Bone marrow (tissue), 2 donors: Measurements from ENCODE around the gene ROMO1.

Experiments used
- DNase-seq, 2 donors: peaks; one replicate each; lab custom pipeline; 2025; lab: John Stamatoyannopoulos, UW

ROMO1 gene

DNA sequence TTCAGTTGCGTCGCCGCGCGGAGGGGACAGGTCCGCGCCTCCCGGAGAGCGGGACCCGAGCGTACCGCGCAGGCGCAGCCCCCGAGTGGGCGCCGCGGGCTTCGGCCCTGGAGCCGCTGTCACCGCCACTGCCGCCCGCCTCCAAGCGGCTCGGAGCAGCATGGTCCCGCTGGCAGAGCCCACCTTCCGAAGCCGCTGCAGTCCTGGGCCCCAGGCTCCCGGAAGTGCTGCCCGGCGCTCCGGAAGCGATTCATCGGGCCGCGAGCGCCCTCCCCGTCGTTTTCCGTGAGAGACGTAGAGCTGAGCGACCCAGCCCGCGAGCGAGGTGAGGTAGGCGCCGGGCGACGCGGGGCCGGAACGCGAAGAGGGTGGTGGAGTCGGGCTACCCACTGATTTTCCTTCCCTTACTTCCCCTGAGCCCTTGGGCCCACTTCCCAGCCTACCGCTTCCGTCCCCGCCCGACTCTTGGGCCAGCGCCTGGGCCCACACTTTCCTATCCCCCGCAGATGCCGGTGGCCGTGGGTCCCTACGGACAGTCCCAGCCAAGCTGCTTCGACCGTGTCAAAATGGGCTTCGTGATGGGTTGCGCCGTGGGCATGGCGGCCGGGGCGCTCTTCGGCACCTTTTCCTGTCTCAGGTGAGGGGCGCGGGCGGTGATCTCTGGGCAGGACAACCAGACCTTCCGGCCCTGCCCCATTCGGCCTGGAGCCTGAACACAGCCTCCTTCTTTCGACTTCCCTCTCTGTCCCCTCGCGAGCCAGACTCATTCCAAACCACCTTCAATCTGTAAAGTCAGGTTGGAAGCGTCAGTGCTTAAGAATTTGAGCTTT lies at the start of gene ROMO1, which contains the start of gene NFS1:
Gene ROMO1, plus strand, starts transcription at position 279 of the 830 bp plus-strand sequence. Its CDS starts 228 bp downstream, at position 507.
Gene NFS1, minus strand, starts transcription at position 226 of the 830 bp plus-strand sequence. Its CDS starts 64 bp downstream, at position 162.
- peak; percentile 70 to 74 for DNase-seq

GRCh38 chr20:35650632-35651031 lies 48.6 kb upstream of the ROMO1 start:
- DNase-seq, result no peak

DNA sequence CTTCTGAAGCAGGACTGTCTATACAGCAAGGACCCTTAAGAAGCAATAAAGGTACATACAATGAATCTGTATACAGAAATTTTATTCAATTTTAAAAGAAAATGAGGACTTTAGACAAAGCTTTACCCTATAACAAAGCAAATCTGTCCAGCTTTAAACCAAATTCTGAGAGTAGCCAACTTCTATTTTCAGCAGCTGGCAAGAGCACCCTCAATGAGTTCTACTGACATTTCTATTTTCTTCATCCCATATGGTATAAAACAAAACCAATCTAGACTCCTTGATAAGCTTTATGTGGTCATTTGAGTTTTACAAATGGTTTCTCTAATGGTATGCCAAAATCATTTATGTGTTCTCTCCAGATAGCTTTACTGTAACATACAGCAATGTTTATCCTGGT lies 47.2 kb upstream of the ROMO1 start:
- DNase-seq, result no peak

DNA sequence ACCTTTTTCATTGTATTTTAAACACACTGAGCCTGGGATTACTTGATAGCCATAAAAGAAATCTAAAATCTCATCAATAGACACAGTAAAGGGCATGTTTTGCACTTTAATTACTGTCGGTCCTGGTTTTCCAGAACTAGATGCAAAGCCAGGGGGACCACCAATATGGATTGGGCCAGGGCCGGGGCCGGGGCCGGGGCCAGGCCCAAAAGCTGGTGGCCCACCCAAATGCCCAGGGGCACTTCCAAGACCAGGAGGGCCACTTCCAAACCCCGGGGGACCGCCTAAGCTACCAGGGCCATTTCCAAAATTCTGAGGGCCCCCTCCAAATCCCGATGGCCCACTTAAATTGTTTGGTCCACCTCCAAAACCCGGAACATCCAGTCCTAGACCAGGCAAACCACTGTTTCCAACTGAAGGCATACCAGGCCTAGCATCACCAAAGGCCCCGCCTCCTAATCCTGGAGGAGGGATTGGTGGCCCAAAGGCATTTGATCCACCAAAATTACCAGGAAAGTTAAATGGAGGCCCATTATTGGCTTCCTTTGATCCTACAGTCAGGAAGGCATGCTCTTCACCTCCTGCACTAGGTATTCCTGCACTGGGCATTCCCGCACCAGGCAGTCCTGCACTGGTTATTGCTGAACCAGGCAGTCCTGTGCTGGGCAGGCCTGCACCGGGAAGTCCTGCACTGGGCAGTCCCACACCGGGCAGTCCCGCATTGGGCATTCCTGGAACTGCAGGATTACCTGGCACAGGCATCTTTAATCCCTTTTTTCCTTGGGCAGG lies 46.4 kb upstream of the ROMO1 start:
- no peak for DNase-seq

DNA sequence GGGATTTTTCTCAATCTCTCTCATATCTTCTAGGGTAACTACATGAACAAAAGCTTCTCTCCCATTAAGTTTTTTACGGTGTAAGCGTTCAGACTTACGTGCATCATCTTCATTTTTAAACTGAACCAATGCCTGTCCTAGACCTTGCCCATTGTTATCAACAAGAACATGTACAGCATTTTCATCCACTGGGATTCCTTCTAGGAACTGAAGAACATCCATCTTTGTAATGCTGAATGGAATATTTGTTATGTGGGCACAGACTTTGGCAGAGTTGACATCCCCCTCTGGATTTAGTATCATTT lies 45.8 kb upstream of the ROMO1 start:
- DNase-seq, result no peak

DNA sequence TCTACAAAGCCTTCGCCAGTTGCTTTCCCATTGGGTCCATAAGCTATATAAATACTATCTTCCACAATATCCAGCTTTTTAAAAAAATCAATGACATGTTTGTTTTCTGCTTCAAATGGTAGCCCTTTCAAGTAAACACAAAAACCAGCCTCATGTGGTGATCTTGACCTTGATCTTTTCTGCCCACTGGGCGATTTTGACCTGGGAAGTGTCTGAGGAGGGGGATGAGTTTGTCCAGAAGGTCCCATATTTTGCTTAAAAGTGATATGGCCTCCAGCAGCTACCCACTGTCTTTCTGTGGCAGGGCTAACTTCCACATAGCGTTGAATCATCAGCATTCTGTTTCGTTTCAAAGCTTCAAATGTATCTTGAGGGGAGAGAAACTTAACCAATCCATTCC lies 45.3 kb upstream of the ROMO1 start:
- DNase-seq, result no peak

- DNase-seq, result no peak
Measured at GRCh38 chr20:35654415-35654814, 44.8 kb upstream of the ROMO1 start.

DNA sequence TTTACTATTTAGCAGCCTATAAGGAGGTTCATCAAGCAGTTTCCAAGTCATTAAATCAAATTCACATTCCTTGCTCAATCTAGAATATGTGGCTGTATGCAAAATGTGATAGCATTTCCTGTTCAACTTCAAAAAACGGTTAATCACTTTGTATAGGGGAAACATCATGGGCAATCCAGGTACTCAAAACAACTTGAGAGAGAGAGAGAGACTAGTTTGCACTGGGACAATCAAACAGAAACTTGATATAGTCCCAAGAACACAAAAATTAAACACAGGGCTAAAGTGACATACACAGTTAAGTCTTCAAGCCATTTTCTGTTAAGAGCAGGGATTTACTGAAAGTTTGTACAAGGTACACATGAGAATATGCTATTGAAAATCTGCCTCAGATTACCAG lies 41.9 kb upstream of the ROMO1 start:
- no peak for DNase-seq

DNA sequence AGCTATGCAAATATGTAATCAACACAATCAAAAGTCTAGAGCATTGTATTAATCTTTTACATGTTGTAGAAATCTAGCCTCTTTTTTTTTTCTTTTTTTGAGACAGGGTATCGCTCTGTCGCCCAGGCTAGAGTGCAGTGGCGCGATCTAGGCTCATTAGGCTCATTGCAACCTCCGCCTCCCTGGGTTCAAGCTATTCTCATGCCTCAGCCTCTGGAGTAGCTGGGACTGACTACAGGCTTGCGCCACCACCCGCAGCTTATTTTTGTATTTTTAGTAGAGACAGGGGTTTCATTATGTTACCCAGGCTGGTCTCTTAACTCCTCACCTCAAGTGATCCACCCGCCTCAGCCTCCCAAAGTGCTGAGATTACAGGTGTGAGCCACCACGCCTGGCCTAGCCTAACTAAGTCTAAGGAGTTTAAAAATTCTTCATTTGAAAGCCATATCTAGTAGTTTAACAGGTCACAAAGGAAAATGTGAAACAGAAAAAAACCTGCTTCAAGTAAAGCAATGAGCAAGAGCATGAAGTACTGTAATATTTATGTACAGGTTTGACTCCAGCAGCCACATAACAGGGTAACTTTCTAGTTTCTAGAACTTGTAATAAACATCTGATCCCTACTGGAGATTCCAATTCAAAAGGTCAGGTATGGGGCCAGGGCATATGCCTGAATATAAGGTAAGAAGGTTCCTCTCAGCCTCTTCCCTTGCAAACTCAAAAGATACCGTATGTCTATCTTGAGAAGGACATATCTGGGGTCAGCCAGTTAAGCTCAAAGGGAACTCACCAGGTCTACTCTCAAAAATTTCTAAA lies 38.9 kb upstream of the ROMO1 start:
- DNase-seq, result no peak

DNA sequence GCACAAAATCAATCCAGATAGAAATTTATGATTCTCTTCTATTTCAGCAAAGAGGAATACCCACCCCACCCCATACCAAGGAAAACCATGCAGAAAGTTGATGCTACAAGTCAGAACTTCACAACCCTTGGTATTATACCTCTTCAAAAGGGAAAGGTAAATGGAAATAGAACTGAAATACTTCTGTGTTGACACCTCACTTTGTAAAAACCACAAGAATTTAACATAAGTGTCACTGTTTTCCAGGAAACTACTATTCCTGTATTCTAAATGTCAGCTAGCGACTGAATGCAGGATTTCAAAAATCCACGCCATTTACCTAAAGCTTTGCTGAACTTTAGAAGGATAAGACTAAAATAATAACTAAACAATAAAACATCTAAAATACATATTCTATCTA lies 38.2 kb upstream of the ROMO1 start:
- DNase-seq, result no peak

DNA sequence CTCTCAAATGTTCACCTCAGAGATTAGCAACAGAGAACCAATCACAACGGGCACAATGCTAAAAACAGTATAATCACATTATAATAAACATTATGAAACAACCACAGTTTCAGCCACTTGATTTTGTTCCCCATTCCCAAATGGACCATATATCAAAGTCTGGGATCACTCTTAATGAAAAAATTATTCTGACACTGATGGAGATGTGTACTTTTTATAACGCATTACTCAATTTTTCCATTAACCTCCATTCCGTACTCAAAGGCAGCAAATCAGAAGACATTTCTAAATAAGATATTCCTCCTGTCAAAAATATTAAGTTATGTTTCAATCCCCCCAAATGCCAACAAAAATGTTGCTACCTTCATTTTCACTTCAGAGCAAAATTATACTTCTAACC lies 37.3 kb upstream of the ROMO1 start:
- DNase-seq, result no peak

- no peak for DNase-seq
Measured at GRCh38 chr20:35662551-35662950, 36.7 kb upstream of the ROMO1 start.

DNA sequence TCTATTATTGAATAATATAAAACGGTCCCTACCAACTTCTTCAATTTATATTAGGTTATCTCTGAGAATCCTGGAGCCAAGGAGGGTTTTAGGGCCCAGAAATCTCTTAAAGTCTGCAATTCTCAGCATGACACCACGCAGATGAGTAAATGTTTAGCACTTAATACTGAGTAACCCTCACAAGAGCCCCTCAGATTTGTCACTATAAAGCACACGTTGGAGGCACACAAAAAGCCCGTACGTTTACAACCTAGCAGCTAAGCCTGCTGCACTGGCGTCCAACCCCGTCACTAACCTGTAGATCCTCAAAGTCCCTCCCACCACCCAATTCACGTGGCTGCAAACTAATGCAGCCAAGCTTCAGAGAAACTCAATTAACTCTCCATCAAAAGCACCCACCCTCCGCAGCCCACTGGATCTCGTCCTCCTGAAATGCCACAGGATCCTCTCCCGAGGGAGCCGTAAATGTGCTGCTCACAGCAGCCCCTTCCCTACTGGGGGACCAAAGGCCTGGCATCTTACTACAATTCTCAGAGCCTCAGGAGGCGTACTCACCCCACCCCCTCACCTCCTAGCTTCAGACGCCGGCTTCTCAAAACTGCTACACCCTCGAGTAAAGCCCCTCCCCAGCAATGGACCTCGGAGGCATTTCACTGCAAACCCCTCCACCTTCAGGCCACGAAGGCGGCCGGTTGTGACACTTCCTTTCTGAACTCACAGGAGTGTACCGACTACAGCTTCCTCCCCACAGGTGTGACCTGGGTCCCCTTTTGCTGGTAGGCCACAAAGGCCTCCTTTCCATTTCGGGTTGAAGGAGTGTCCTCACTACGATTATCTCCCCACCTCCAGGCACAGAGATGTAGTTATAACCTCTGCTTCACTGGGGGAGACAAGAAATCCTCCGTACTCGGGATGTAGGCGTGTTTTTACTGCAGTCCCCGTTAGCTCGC lies 35.4 kb upstream of the ROMO1 start:
- DNase-seq, result peak in 1 of 2 donors; percentile 24

DNA sequence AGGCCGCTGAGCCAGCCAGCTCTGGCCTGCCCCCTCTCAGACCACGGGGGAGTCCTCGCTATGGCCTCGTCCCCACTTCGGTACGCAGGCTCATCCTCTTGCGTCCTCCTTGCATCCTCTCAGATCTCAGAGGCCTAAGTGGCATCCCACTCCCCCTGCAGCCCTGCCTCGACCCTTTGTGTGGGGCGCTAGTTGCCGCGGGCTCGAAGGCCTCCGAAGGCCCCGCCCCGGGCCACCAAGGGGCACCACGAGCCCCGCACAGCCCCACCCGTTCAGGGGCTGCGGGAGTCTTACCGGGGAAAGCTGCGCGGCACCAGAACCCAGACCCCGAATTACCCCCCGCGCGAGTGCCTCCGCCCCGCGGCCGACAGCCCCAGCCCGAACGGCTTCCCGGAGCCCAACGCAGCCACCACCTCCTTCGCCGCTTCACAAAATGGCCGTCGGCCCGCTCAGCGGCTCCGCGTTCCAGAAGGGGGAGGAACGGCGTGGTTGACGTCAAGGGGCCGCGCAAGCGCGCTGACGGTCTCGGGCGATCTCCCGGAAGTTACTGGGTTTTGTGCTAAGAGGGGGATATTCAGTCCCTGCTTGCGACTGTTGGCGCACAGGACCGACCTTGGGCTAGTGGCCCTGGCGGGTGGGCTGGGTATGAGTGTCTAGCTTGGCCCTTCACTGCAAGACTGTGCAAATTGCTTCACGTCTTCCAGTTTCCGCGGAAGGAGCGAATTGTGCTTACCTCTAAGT lies 34.6 kb upstream of the ROMO1 start, which contains the start of the genes CPNE1 and RBM12:
Gene CPNE1, minus strand, starts transcription at position 435 of the 741 bp plus-strand sequence. CDS start 31,977 bp downstream, outside the sequence.
Gene RBM12, minus strand, starts transcription at position 435 of the 741 bp plus-strand sequence. CDS start 9,578 bp downstream, outside the sequence.
- DNase-seq, result peak; percentile 85 to 93

- no peak for DNase-seq
Measured at GRCh38 chr20:35665949-35666288, 33.3 kb upstream of the ROMO1 start.

DNA sequence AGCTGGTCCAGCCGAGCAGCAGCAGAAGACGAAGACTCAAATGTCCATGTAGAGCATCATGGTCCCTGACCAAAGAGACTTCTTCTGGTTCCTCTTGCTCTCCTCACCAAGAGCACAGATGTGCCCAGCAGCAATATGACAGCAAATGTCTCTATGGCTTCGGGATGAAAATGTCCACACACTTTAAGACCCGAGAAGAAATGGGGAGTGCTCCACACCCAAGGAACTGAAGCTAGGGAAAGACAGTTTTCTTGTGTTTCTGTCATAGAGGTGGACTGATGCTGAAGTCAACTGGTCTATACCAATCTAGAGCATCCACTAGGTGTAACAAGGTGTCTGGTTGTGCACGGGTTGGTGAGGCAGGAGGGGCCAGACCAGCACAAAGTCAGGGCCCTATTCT lies 30.0 kb upstream of the ROMO1 start:
- no peak for DNase-seq

- DNase-seq, result no peak
Measured at GRCh38 chr20:35669681-35670080, 29.5 kb upstream of the ROMO1 start.

GRCh38 chr20:35673884-35674283 lies 25.3 kb upstream of the ROMO1 start:
- no peak for DNase-seq

DNA sequence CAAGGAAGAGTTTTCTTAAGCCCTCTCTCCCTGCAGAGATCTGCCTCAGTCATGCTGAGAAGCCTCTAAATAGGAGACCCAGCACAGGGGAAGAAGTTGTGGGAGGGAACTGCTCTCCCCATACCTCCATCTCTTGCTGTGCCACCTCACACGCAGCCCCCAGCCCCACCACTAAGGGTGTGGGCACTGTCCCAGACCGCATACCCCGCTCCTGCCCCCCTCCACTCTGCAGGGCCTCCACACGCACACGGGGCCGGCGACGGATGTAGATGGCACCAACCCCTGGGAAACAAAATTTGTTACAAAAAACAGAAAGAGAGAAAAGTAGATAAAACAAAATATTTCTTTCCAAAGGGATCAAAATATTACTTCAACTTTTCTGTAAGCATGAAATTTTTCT lies 24.3 kb upstream of the ROMO1 start:
- DNase-seq, result no peak

DNA sequence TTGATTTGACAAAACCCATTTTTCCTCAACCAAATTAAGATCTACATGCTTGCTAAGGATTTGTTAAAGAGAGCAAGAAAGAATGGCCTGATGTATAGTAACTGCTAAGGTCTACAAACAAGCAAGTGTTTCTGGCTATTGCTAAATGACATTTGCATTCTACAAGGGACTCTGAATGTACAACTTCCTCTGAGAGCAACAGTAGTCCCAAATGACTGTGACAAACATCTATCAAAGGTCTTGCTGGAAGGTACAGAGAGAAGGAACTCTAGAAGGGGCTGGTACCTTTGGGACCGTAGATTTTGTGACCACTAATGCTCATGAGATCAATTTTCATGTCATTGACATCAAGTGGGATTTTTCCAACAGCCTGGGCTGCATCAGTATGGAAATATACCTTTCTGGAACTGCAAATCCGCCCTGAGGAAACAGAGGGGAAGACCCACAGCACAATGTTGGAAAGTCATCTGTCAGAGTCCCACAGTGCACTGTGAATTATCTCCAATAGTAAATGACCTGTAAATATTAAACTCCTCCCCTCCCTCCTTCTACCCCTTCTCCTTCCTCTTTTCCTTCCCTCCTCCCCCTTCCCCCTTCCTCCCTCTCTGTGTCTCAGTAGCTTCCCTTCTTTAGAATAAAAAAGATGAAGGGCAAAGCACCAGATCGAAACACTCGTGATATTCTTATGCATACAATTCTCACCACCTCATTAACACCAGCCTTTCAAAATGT lies 18.6 kb upstream of the ROMO1 start:
- DNase-seq, result peak in 1 of 2 donors; percentile 56
